Measurements from ENCODE around the gene CYB561D2. TPM values are rescaled to one million over a fixed set of nuclear protein-coding genes. Genes with fewer than 3 reads are reported as not detected.
A peak's percentile ranks its signal among the peaks of the same experiment; 100 is the strongest.

Gene CYB561D2
- total and polyA plus RNA-seq, 3 donors from 2014 or later: 16.0 to 21.1 (median 18.9) TPM

- intact Hi-C loops (cut with DNase I; ENCODE audit: low total_unique reads): no loop called here
- Histone ChIP-seq H3K36me3 (ENCODE audit: low read depth, missing control alignments) (no peaks in the 10 kb centered on the region), H3K9me3 (no peaks in the 10 kb centered on the region), H3K27ac (no peak overlapping the region), H3K27me3 (no peaks in the 10 kb centered on the region), H3K4me1 (peaks cover 8% of the 10 kb centered on the region), H3K4me3 (no peak overlapping the region)
- DNase-seq: no peak
- no peak for TF ChIP-seq POLR2A (IDR thresholded peaks at IDR 0.05)
- no peak for TF ChIP-seq CTCF (IDR thresholded peaks at IDR 0.05)
- WGBS, 2 donors: 89 to 90% methylated on average over 17 of the region's 17 CpGs
Measured at GRCh38 chr3:50378757-50379156, 28.1 kb downstream of the CYB561D2 start.

GRCh38 chr3:50380405-50381085 lies 29.9 kb downstream of the CYB561D2 start:
- Histone ChIP-seq H3K9me3 (no peaks in the 10 kb centered on the region), H3K27me3 (no peaks in the 10 kb centered on the region), H3K27ac (no peak overlapping the region), H3K4me3 (no peak overlapping the region), H3K4me1 (peaks cover 8% of the 10 kb centered on the region), H3K36me3 (ENCODE audit: low read depth, missing control alignments) (no peaks in the 10 kb centered on the region)
- no peak for TF ChIP-seq CTCF (IDR thresholded peaks at IDR 0.05)
- no peak for TF ChIP-seq POLR2A (IDR thresholded peaks at IDR 0.05)
- 88 to 94% methylated on average over 17 of the region's 17 CpGs for WGBS, 2 donors
- no peak for DNase-seq
- intact Hi-C loops (cut with DNase I; ENCODE audit: low total_unique reads): no loop called here

- Histone ChIP-seq H3K27me3 (no peaks in the 10 kb centered on the region), H3K27ac (no peak overlapping the region), H3K4me1 (peaks cover 8% of the 10 kb centered on the region), H3K9me3 (no peaks in the 10 kb centered on the region), H3K36me3 (ENCODE audit: low read depth, missing control alignments) (no peaks in the 10 kb centered on the region), H3K4me3 (no peak overlapping the region)
- DNase-seq: no peak
- intact Hi-C loops (cut with DNase I; ENCODE audit: low total_unique reads): no loop called here
- no peak for TF ChIP-seq POLR2A (IDR thresholded peaks at IDR 0.05)
- no peak for TF ChIP-seq CTCF (IDR thresholded peaks at IDR 0.05)
- 87 to 97% methylated on average over 3 to 4 of the region's 4 CpGs for WGBS, 2 donors
Measured at GRCh38 chr3:50381383-50381782, 30.7 kb downstream of the CYB561D2 start.

GRCh38 chr3:50382722-50383121 lies 32.1 kb downstream of the CYB561D2 start:
- peak overlapping the region; percentile 41 to 57 for H3K27ac ChIP-seq
- intact Hi-C loops (cut with DNase I; ENCODE audit: low total_unique reads): no loop called here
- TF ChIP-seq POLR2A (IDR thresholded peaks at IDR 0.05) (no peak), CTCF (IDR thresholded peaks at IDR 0.05) (no peak)
- no peaks in the 10 kb centered on the region for H3K36me3 ChIP-seq (ENCODE audit: low read depth, missing control alignments)
- no peaks in the 10 kb centered on the region for H3K9me3 ChIP-seq
- no peak for DNase-seq
- H3K4me3 ChIP-seq: no peak overlapping the region
- H3K27me3 ChIP-seq: no peaks in the 10 kb centered on the region
- WGBS, 2 donors: 81 to 85% methylated on average over 12 of the region's 12 CpGs
- peaks cover 8% of the 10 kb centered on the region for H3K4me1 ChIP-seq

GRCh38 chr3:50383750-50384149 lies 33.1 kb downstream of the CYB561D2 start:
- H3K36me3 ChIP-seq (ENCODE audit: low read depth, missing control alignments): no peaks in the 10 kb centered on the region
- no peaks in the 10 kb centered on the region for H3K9me3 ChIP-seq
- no peaks in the 10 kb centered on the region for H3K27me3 ChIP-seq
- TF ChIP-seq CTCF (IDR thresholded peaks at IDR 0.05) (no peak), POLR2A (IDR thresholded peaks at IDR 0.05) (no peak)
- no peak overlapping the region for H3K4me3 ChIP-seq
- H3K27ac ChIP-seq: no peak overlapping the region
- intact Hi-C loops (cut with DNase I; ENCODE audit: low total_unique reads): no loop called here
- WGBS, 2 donors: 80 to 91% methylated on average over 3 to 6 of the region's 6 CpGs
- peaks cover 8% of the 10 kb centered on the region for H3K4me1 ChIP-seq
- DNase-seq: no peak

All from testis (tissue), 3 donors.